Kidney (tissue), 14 donors: Measurements from ENCODE around the gene HCRT. TPM values are rescaled to one million over a fixed set of nuclear protein-coding genes. Genes with fewer than 3 reads are reported as not detected.
A peak's percentile ranks its signal among the peaks of the same experiment; 100 is the strongest.
"Not testable (repeated sequence)": the region's sequence is repeated elsewhere in the genome, so short reads cannot be mapped to it uniquely, and the experiment has no call there.

Source experiments
- DNase-seq, 5 donors: peaks; one replicate each; pipeline ENCODE4 v3.0.0-alpha.2; 2013 to 2020
- FAIRE-seq: peaks from 2 replicates; lab custom pipeline; 2012; peaks lifted over from hg19 to GRCh38; lab: Jason Lieb, UNC
- H3K27ac ChIP-seq, 2 donors: one replicate each; pipeline ENCODE4 v1.7.0; 2013; ENCODE audit warnings: low read depth in 2 of 2, low read length in 2 of 2, inconsistent platforms in 1 of 2
- H3K27me3 ChIP-seq: one replicate; pipeline ENCODE4 v1.7.1; 2013; ENCODE audit warnings: low read length, inconsistent platforms; ENCODE audit not compliant: control insufficient read depth, insufficient read depth
- H3K36me3 ChIP-seq, 3 donors: one replicate each; pipeline versions ENCODE4 v1.7.0 to v1.7.1; 2013; ENCODE audit warnings: low read length in 3 of 3, control low read depth in 1 of 3, inconsistent platforms in 1 of 3; ENCODE audit not compliant: insufficient read depth in 3 of 3, control insufficient read depth in 2 of 3
- H3K4me1 ChIP-seq, 3 donors: one replicate each; pipeline versions ENCODE4 v1.7.0 to v1.7.1; 2013; ENCODE audit warnings: low read length in 3 of 3, inconsistent platforms in 1 of 3, low read depth in 1 of 3; ENCODE audit not compliant: control insufficient read depth in 2 of 3, insufficient read depth in 2 of 3
- H3K4me3 ChIP-seq, 3 donors: one replicate each; pipeline versions ENCODE4 v1.7.0 to v1.8.1; 2013; ENCODE audit warnings: low read length in 3 of 3, control low read depth in 1 of 3, inconsistent platforms in 1 of 3
- H3K9ac ChIP-seq, 3 donors: one replicate each; pipeline versions ENCODE4 v1.7.0 to v1.7.1; 2013; ENCODE audit warnings: low read length in 3 of 3, control low read depth in 1 of 3, inconsistent platforms in 1 of 3
- H3K9me3 ChIP-seq, 3 donors: one replicate each; pipeline versions ENCODE4 v1.7.0 to v1.7.1; 2013; ENCODE audit warnings: low read length in 3 of 3, control low read depth in 1 of 3, inconsistent platforms in 1 of 3; ENCODE audit not compliant: control insufficient read depth in 2 of 3, insufficient read depth in 1 of 3
- intact Hi-C: fragments of 100-400 bp; cut with DNase I; formaldehyde crosslinking; loops from one replicate; pipeline ENCODE4 v1.11.1; 2022
- polyA plus RNA-seq: library from polyadenylated mRNA; stranded (reverse); fragments of 350-450 nt; fragmentation: Illumina TruSeq; extraction: RNeasy Lipid Tissue Mini Kit (QIAGEN cat#74804); gene quantifications from one replicate; pipeline ENCODE4 v1.2.3, GENCODE V29; 2014; ENCODE audit warnings: low read depth, low replicate concordance; ENCODE audit not compliant: insufficient read depth
- total RNA-seq: library from RNA; stranded (reverse); fragmentation: NEBNext Ultra II Directional; extraction: Animal tissue kit (Norgen Biotek cat#: 25700); gene quantifications from one replicate; pipeline ENCODE4 v1.2.1, GENCODE V29; 2021
- TF ChIP-seq, protein P1 (sequence below): IDR thresholded peaks from 3 replicates; pipeline ENCODE4 v1.5.1; 2012; ENCODE audit warnings: mild to moderate bottlenecking, moderate library complexity, borderline replicate concordance; ENCODE audit not compliant: insufficient read depth; ENCODE audit errors: extremely low read depth
- donor health status: control.
- donor health status: control.
- donor health status: control.
- donor health status: control.
- donor health status: control.
- donor health status: DM: yes; HTN: yes; CAD: no.
- donor health status: Normal renal cell carcinoma (clear cell type).

Gene HCRT
- total and polyA plus RNA-seq, 2 donors from 2014 or later: not detected

DNA sequence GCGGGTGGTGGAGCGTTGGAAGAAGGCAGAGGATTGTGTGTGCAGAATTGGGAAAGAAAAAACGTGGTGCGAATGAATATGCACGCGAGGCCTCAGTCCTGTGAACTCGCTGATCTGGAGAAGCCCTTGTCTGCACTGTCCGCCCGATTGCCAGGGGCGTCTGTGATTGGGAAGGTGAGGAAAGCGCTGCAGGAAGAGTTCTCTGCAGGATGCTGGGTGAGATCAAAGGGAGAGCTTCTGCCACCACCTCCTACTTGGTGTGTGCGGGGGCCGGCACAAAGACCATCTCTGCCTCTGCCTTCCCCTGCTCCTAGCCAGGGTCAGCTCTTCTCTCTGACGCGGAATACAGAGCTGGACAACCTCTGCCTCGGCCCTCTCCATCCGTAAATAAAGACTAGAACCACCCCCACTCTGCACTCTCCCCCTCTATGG lies 29.6 kb downstream of the HCRT start:
- Histone ChIP-seq H3K4me1 (peaks cover 0 to 18% (median 9%) of the 10 kb centered on the region in 3 donors), H3K9ac (peak overlapping the region in 1 of 3 donors; percentile 31), H3K27ac (no peak overlapping the region), H3K9me3 (no peaks in the 10 kb centered on the region), H3K36me3 (no peaks in the 10 kb centered on the region), H3K27me3 (no peaks in the 10 kb centered on the region), H3K4me3 (peak overlapping the region; percentile 53 to 61 (median 58))
- DNase-seq (peak in 1 of 5 donors; percentile 48), FAIRE-seq (no peak)
- TF ChIP-seq, protein P1, sequence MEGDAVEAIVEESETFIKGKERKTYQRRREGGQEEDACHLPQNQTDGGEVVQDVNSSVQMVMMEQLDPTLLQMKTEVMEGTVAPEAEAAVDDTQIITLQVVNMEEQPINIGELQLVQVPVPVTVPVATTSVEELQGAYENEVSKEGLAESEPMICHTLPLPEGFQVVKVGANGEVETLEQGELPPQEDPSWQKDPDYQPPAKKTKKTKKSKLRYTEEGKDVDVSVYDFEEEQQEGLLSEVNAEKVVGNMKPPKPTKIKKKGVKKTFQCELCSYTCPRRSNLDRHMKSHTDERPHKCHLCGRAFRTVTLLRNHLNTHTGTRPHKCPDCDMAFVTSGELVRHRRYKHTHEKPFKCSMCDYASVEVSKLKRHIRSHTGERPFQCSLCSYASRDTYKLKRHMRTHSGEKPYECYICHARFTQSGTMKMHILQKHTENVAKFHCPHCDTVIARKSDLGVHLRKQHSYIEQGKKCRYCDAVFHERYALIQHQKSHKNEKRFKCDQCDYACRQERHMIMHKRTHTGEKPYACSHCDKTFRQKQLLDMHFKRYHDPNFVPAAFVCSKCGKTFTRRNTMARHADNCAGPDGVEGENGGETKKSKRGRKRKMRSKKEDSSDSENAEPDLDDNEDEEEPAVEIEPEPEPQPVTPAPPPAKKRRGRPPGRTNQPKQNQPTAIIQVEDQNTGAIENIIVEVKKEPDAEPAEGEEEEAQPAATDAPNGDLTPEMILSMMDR: no peak
- intact Hi-C loops: no loop called here

DNA sequence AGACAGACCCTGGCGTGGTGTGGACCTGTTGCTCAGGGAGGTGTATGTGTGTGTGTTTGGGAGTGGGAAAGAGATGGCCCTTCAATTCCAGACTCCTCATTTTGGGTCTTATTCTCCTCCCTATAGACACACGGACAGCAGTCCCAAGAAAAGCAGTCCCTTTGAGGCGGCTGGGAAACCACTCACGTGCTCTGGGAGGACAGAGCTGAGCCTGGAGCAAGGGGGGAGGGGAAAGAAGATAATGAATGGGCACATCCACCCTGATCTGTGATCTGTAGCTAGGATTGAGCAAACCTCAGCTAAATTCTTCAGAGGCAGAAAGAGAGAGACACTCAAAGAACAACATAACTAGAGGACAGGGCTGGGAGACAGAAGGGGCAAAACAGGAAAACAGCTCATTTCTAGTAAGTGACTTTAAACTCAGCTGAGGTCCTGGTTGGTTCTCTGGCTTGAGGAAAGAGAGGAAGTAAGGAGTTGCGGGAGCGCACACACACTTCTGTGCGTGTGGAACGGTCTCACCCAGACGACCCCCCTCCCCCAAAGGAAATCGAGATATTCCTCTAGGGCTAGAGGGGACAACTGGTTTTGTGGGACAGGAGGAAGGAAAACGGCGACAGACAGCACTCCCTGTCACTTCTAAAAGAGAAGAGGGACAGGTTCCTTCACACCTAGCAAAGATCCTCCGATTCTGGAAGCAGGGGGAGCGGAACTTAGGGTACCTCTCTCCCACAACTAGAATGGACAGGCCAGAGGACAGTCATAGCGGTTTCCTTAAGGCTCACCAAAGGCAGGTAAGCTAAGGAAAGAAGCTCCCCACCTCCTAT lies 31.1 kb downstream of the HCRT start:
- Histone ChIP-seq H3K27me3 (no peaks in the 10 kb centered on the region), H3K4me3 (peak overlapping the region; percentile 93 to 97 (median 93)), H3K27ac (peak overlapping the region; percentile 73 to 76), H3K9ac (peak overlapping the region; percentile 82 to 98 (median 98)), H3K4me1 (peaks cover 0 to 18% (median 9%) of the 10 kb centered on the region in 3 donors), H3K36me3 (no peaks in the 10 kb centered on the region), H3K9me3 (no peaks in the 10 kb centered on the region)
- TF ChIP-seq, protein P1: no peak
- intact Hi-C loops: no loop called here
- FAIRE-seq (no peak), DNase-seq (peak in 1 of 5 donors; percentile 54)

DNA sequence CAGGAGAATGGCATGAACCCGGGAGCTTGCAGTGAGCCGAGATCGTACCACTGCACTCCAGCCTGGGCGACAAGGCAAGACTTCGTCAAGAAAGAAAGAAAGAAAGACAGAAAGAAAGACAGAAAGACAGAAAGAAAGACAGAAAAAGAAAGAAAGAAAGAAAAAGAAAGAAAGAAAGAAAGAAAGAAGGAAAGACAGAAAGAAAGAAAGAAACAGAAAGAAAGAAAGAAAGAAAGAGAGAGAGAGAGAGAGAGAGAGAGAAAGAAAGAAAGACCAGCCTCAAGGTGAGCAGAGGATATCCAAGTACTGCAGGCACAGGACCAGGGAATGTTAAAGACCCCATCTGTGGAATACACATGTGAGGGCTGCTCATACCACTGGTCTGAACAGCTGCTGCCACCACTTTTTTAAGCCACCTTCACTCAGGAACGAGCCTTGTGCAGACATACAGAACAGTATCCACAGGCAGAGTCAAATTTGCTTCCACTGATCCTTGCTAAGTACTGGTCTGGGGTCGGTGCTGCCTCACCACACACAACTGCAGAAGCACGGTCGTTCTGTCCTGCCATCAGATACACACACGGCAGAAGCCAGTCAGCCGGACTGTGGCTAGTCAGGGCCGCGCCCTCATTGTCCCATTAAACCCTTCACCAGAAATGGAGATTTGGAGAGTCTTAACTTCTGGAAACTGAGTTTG lies 38.2 kb downstream of the HCRT start:
- no peak overlapping the region for H3K9ac ChIP-seq
- intact Hi-C loops: no loop called here
- FAIRE-seq (no peak), DNase-seq (no peak)
- no peak overlapping the region for H3K4me3 ChIP-seq
- TF ChIP-seq, protein P1: no peak
- H3K4me1 ChIP-seq: peaks cover 0 to 9% (median 0%) of the 10 kb centered on the region in 3 donors
- no peaks in the 10 kb centered on the region for H3K9me3 ChIP-seq
- H3K27me3 ChIP-seq: no peaks in the 10 kb centered on the region
- peaks cover 0 to 2% (median 2%) of the 10 kb centered on the region in 3 donors for H3K36me3 ChIP-seq
- no peak overlapping the region for H3K27ac ChIP-seq

DNA sequence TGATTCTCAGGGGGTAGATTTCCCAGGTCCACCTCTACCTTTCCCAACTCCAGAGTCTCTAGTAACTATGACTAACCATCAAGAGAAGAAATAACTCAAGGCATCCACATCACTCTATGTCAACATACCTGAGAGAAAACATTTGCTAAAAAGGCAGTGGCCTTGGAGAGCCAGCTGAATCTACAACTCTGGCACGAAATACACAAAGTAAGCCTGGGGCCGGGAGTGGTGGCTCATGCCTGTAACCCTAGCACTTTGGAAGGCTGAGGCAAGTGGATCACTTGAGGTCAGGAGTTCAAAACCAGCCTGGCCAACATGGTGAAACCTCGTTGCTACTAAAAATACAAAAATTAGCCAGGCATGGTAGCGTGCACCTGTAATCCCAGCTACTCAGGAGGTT lies 42.1 kb downstream of the HCRT start:
- Histone ChIP-seq H3K4me1 (peaks cover 0 to 29% (median 17%) of the 10 kb centered on the region in 3 donors), H3K27ac (peak overlapping the region in 1 of 2 donors; percentile 59)
- H3K36me3 ChIP-seq, FAIRE-seq, H3K4me3 ChIP-seq, H3K9ac ChIP-seq, H3K9me3 ChIP-seq, intact Hi-C loops, DNase-seq, H3K27me3 ChIP-seq: not testable (repeated sequence)
